IMR-90 (cell line): Measurements from ENCODE around the gene B3GAT1. TPM values are rescaled to one million over a fixed set of nuclear protein-coding genes. Genes with fewer than 3 reads are reported as not detected.

Source experiments
- ATAC-seq: fragments of 200-7000 bp; cut with Tn5 transposase; 2 replicates; pipeline ENCODE4 v1.9.1; 2020; ENCODE audit warnings: low read depth, mild to moderate bottlenecking, moderate library complexity
- BruUV-seq: library from RNA; stranded (reverse); fragments of 400-500 nt; replicated peaks from 2 replicates; lab custom pipeline; 2021; lab: Mats Ljungman, UMichigan
- CTCF ChIA-PET: fragments of 300-600 bp; formaldehyde crosslinking; extraction: SDS; loops from one replicate; lab custom pipeline; 2021; ENCODE audit warnings: antibody characterized with exemption; lab: Yijun Ruan, JAX
- POLR2A ChIA-PET: fragments of 300-600 bp; sonication (Branson Sonifier 250); formaldehyde crosslinking; loops from one replicate; lab custom pipeline; 2022; ENCODE audit warnings: antibody characterized with exemption; ENCODE audit not compliant: unreplicated experiment; lab: Charles Lee
- DNase-seq: peaks from one replicate; pipeline ENCODE4 v3.0.0; 2013
- H2AFZ ChIP-seq: replicated peaks from 2 replicates; pipeline ENCODE3; 2013; ENCODE audit warnings: low read length, mild to moderate bottlenecking; ENCODE audit not compliant: poor library complexity
- H2AK5ac ChIP-seq: 2 replicates; pipeline ENCODE4 v1.6.1; 2013; ENCODE audit warnings: low read depth, low read length, inconsistent platforms
- H2AK9ac ChIP-seq: replicated peaks from 2 replicates; pipeline ENCODE3; 2013; ENCODE audit warnings: mild to moderate bottlenecking, low read depth, low read length, moderate library complexity; ENCODE audit not compliant: poor library complexity
- H2BK120ac ChIP-seq: 2 replicates; pipeline ENCODE4 v1.6.1; 2013; ENCODE audit warnings: low read depth, low read length, inconsistent platforms
- H2BK15ac ChIP-seq: 3 replicates; pipeline ENCODE4 v1.6.1; 2013; ENCODE audit warnings: low read depth, low read length, inconsistent platforms
- H2BK20ac ChIP-seq: 2 replicates; pipeline ENCODE4 v1.6.1; 2013; ENCODE audit warnings: low read depth, mild to moderate bottlenecking, inconsistent platforms, low read length, moderate library complexity
- H2BK5ac ChIP-seq: 2 replicates; pipeline ENCODE4 v1.6.1; 2013; ENCODE audit warnings: mild to moderate bottlenecking, low read depth, low read length, inconsistent platforms; ENCODE audit not compliant: poor library complexity, severe bottlenecking
- H3K14ac ChIP-seq: replicated peaks from 2 replicates; pipeline ENCODE4 v1.6.1; 2013; ENCODE audit warnings: low read depth, low read length, inconsistent platforms
- H3K18ac ChIP-seq: 2 replicates; pipeline ENCODE4 v1.6.1; 2013; ENCODE audit warnings: low read depth, low read length, control low read depth
- H3K23ac ChIP-seq: 2 replicates; pipeline ENCODE4 v1.6.1; 2013; ENCODE audit warnings: low read depth, low read length, inconsistent platforms
- H3K27ac ChIP-seq: 2 replicates; pipeline ENCODE4 v1.5.1; 2013; ENCODE audit warnings: mild to moderate bottlenecking, control low read depth, low read length; ENCODE audit not compliant: insufficient read depth
- H3K27me3 ChIP-seq: 2 replicates; pipeline ENCODE4 v1.6.1; 2013; ENCODE audit warnings: low read length; ENCODE audit not compliant: control insufficient read depth, insufficient read depth
- H3K36me3 ChIP-seq: 2 replicates; pipeline ENCODE4 v1.6.1; 2013; ENCODE audit warnings: low read length, mixed read lengths; ENCODE audit not compliant: control insufficient read depth, insufficient read depth
- H3K4ac ChIP-seq: 2 replicates; pipeline ENCODE4 v1.6.1; 2013; ENCODE audit warnings: low read depth, low read length, inconsistent platforms
- H3K4me1 ChIP-seq: 2 replicates; pipeline ENCODE4 v1.6.1; 2013; ENCODE audit warnings: low read length, mixed read lengths; ENCODE audit not compliant: control insufficient read depth, insufficient read depth
- H3K4me2 ChIP-seq: 2 replicates; pipeline ENCODE4 v1.6.1; 2013; ENCODE audit warnings: low read depth, mild to moderate bottlenecking, control low read depth, low read length, moderate library complexity
- H3K4me3 ChIP-seq: 2 replicates; pipeline ENCODE4 v1.5.1; 2013; ENCODE audit warnings: low read depth, mild to moderate bottlenecking, control low read depth, low read length, moderate library complexity; ENCODE audit not compliant: insufficient read depth
- H3K56ac ChIP-seq: 2 replicates; pipeline ENCODE4 v1.6.1; 2013; ENCODE audit warnings: low read length, inconsistent platforms; ENCODE audit not compliant: insufficient read depth; ENCODE audit errors: extremely low read depth
- H3K79me1 ChIP-seq, 2 experiments: 2 replicates each; pipeline ENCODE4 v1.6.1; 2013; ENCODE audit warnings: low read length in 2 of 2, inconsistent platforms in 1 of 2, low read depth in 1 of 2
- H3K9ac ChIP-seq: 2 replicates; pipeline ENCODE4 v1.6.1; 2013; ENCODE audit warnings: low read depth, low read length, control low read depth
- H3K9me1 ChIP-seq: 2 replicates; pipeline ENCODE4 v1.6.1; 2013; ENCODE audit warnings: low read length, inconsistent platforms; ENCODE audit not compliant: insufficient read depth
- H3K9me3 ChIP-seq: 2 replicates; pipeline ENCODE4 v1.6.1; 2013; ENCODE audit warnings: low read length; ENCODE audit not compliant: control insufficient read depth, insufficient read depth
- H4K20me1 ChIP-seq: 2 replicates; pipeline ENCODE4 v1.6.1; 2013; ENCODE audit warnings: low read length, inconsistent platforms; ENCODE audit not compliant: insufficient read depth
- H4K5ac ChIP-seq: 2 replicates; pipeline ENCODE4 v1.6.1; 2013; ENCODE audit warnings: mild to moderate bottlenecking, low read depth, low read length, control low read depth
- H4K8ac ChIP-seq, 2 experiments: 2 replicates each; pipeline ENCODE4 v1.6.1; 2013; ENCODE audit warnings: low read depth in 2 of 2, low read length in 2 of 2, control low read depth in 1 of 2, inconsistent platforms in 1 of 2
- H4K91ac ChIP-seq: 2 replicates; pipeline ENCODE4 v1.6.1; 2013; ENCODE audit warnings: low read depth, low read length, inconsistent platforms; ENCODE audit not compliant: insufficient read depth
- CEBPB ChIP-seq: IDR thresholded peaks from 2 replicates; pipeline ENCODE4 v1.6.1; 2012; ENCODE audit warnings: low read depth, low read length, improper control_type of control experiment
- ELK1 ChIP-seq: fragments of 150-350 bp; IDR thresholded peaks from 2 replicates; pipeline ENCODE4 v1.6.1; 2016; ENCODE audit warnings: low read depth, mild to moderate bottlenecking, low read length, moderate library complexity, borderline replicate concordance
- FOS ChIP-seq: fragments of 150-350 bp; IDR thresholded peaks from 2 replicates; pipeline ENCODE4 v1.6.1; 2016; ENCODE audit warnings: low read depth, low read length
- MAZ ChIP-seq: IDR thresholded peaks from 2 replicates; pipeline ENCODE4 v1.6.1; 2012; ENCODE audit warnings: low read depth, mild to moderate bottlenecking, low read length, improper control_type of control experiment, moderate library complexity, borderline replicate concordance
- POLR2A ChIP-seq: IDR thresholded peaks from 2 replicates; pipeline ENCODE4 v1.6.1; 2012; ENCODE audit warnings: mild to moderate bottlenecking, low read depth, low read length
- USF2 ChIP-seq: fragments of 150-350 bp; IDR thresholded peaks from 2 replicates; pipeline ENCODE4 v1.6.1; 2017; ENCODE audit warnings: mild to moderate bottlenecking, antibody characterized with exemption, low read length, low read depth
- WGBS, 2 experiments: methylation state at CpG; one replicate each; pipeline versions ENCODE4 v1.1.5 to v1.1.7; 2013; ENCODE audit warnings: missing lambda C conversion rate in 2 of 2; ENCODE audit not compliant: insufficient read length in 1 of 2; ENCODE audit errors: extremely low coverage in 2 of 2; 5-methylcytosine and 5-hydroxymethylcytosine counted together
- dilution Hi-C: fragments of 300-500 bp; cut with HindIII; formaldehyde crosslinking; loops from one replicate; pipeline ENCODE4 v1.14.3; 2018; ENCODE audit warnings: low sequenced_read_pairs; ENCODE audit not compliant: unreplicated experiment
- in situ Hi-C: fragments of 300-500 bp; cut with MboI; formaldehyde crosslinking; loops from 3 replicates; pipeline ENCODE4 v1.14.3; 2019; ENCODE audit warnings: low sequenced_read_pairs, inconsistent platforms, mixed read lengths
- intact Hi-C: fragments of 100-400 bp; cut with micrococcal nuclease; formaldehyde crosslinking; loops from 2 replicates; pipeline ENCODE4 v1.10.0; 2022
- polyA plus RNA-seq, 3 experiments: library from polyadenylated mRNA; depleted of rRNA; stranded (reverse); fragments of >200 nt; gene quantifications; 2 replicates each; pipeline ENCODE4 v1.2.3, GENCODE V29; 2012; ENCODE audit warnings: low replicate concordance in 1 of 3
- total RNA-seq: library from RNA; depleted of rRNA; stranded (reverse); fragments of >200 nt; gene quantifications from 2 replicates; pipeline ENCODE4 v1.2.3, GENCODE V29; 2012

B3GAT1 gene
- total and polyA plus RNA-seq, 2 of the 4 experiments (the other 2 are of a cell fraction): not detected

GRCh38 chr11:134398644-134399292 is 13.3 kb downstream of the B3GAT1 start:
- no TSS peak for BruUV-seq
- in situ Hi-C loops (no loop called here), dilution Hi-C loops (no loop called here), intact Hi-C loops (no loop called here)
- H3K4ac ChIP-seq: no peak overlapping the region
- no peak overlapping the region for H4K91ac ChIP-seq
- H3K36me3 ChIP-seq: no peaks in the 10 kb centered on the region
- H3K14ac ChIP-seq: no peak overlapping the region
- DNase-seq (no peak), ATAC-seq (no peak)
- H3K4me1 ChIP-seq: no peaks in the 10 kb centered on the region
- ChIA-PET POLR2A (no interaction called here), CTCF (no interaction called here)
- no peak overlapping the region for H2BK15ac ChIP-seq
- no peak overlapping the region for H4K8ac ChIP-seq
- H2BK20ac ChIP-seq: no peak overlapping the region
- no peak overlapping the region for H2AK9ac ChIP-seq
- H4K5ac ChIP-seq: no peak overlapping the region
- no peak overlapping the region for H3K9ac ChIP-seq
- no peak overlapping the region for H3K56ac ChIP-seq
- H2BK120ac ChIP-seq: no peak overlapping the region
- no peak overlapping the region for H2AK5ac ChIP-seq
- peaks cover 46% of the 10 kb centered on the region for H3K9me3 ChIP-seq
- no peak overlapping the region for H3K4me3 ChIP-seq
- H3K23ac ChIP-seq: no peak overlapping the region
- no peak overlapping the region for H2AFZ ChIP-seq
- H3K27me3 ChIP-seq: no peaks in the 10 kb centered on the region
- H3K79me1 ChIP-seq: no peaks in the 10 kb centered on the region
- no peaks in the 10 kb centered on the region for H3K9me1 ChIP-seq
- H4K20me1 ChIP-seq: no peaks in the 10 kb centered on the region
- H3K4me2 ChIP-seq: no peak overlapping the region
- no peak overlapping the region for H2BK5ac ChIP-seq
- H3K27ac ChIP-seq: no peak overlapping the region
- TF ChIP-seq CEBPB (no peak), FOS (no peak), MAZ (no peak), ELK1 (no peak), POLR2A (no peak), USF2 (no peak)
- 54% methylated on average over 6 of the region's 13 CpGs; no CpG with 5 or more reads in 1 of the 2 experiments for WGBS, 2 experiments
- H3K18ac ChIP-seq: no peak overlapping the region
